Measurements from ENCODE around the gene TRIM3.

The TRIM3 gene

GRCh38 chr11:6442441-6442840, 31.3 kb downstream of the TRIM3 start:
- no peak overlapping the region for H3K4me3 ChIP-seq (ENCODE audit: low read depth, low read length)

GRCh38 chr11:6440906-6441358, 32.8 kb downstream of the TRIM3 start, which contains the start of gene HPX:
Gene HPX (minus strand): TSS chr11:6440987. CDS start chr11:6440963, 24 bp downstream.
- no peak within 1 kb of the TSS for H3K4me3 ChIP-seq (ENCODE audit: low read depth, low read length)

GRCh38 chr11:6438979-6439571, 34.7 kb downstream of the TRIM3 start:
- no peak overlapping the region for H3K4me3 ChIP-seq (ENCODE audit: low read depth, low read length)

- no peak overlapping the region for H3K4me3 ChIP-seq (ENCODE audit: low read depth, low read length)
Measured at GRCh38 chr11:6437993-6438392, 35.7 kb downstream of the TRIM3 start.

DNA sequence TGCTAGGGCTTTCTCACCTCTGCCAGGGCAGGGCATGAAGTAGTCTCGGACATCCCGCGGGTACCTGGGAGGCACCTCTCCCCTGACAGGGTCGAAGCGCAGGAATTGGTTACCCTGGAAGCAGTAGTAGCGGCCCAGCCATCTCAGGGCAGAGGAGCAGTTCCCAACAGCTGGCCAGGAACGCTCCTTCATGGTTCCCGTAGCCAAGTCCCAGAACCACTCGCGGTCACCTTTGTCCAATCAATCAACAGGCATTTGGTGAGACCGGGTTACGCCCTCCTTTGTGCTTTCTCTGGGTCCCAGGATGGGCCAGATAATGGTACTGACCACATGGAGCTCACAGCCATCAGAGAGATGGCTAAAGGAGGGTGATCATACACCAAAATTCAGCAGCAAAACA, 36.3 kb downstream of the TRIM3 start:
- no peak overlapping the region for H3K4me3 ChIP-seq (ENCODE audit: low read depth, low read length)

- H3K4me3 ChIP-seq (ENCODE audit: low read depth, low read length): no peak overlapping the region
Measured at GRCh38 chr11:6433998-6434660, 39.6 kb downstream of the TRIM3 start.

DNA sequence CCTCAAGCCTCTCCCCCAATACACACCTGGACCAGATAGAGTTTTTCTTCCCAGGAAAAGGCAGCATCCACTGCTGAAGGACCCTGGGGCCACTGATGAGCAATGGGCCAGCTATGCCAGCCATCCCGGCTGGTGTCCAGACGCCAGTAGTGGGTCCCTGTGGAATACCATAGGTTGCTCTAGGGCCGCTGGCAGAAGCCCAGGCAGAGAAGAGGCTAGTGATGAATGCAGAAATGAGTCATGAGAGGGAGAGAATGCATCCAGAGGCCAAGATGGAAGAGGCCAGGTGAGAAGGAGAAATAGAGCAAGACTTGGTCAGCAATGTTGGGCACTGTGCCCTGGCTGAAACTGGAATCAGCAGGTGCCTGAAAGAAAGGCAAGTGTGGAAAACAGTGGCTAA, 41.9 kb downstream of the TRIM3 start:
- no peak overlapping the region for H3K4me3 ChIP-seq (ENCODE audit: low read depth, low read length)

DNA sequence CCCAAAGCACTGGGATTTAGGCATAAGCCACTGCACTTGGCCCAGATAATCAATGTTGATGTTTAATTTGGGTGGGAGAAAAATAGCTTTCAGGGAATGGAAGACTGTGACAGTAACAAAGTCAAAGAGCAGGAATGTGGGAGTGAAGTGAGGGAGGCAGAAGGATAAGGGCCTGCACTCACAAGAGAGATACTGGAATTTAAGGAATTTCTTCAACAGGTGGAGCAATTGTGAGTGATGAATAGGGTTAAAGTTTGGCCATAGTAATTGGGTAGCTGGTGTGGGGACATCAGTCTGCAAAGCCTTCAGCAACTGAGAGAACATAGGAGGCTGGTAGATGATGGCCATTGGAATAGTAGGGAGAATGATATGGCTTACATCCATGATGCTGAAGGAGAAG, 46.2 kb downstream of the TRIM3 start:
- H3K4me3 ChIP-seq (ENCODE audit: low read depth, low read length): no peak overlapping the region

DNA sequence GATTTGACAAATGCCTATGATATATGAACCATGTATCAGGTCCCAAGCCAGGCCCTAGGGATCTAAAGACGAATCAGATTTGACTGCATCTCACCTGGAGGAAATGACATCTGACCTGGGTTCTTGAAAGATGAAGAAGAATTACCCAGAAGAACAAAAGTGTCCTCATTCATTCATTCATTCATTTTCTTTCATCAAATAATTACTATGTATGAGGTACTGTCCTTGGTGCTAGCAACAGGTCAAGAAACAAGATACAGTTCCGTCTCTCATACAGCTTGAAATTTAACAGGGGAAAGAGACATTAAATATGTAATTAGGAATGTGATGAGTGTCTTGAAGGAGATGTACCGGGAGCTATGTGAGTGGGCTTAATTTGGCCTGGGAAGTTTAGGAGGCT, 53.1 kb downstream of the TRIM3 start:
- no peak overlapping the region for H3K4me3 ChIP-seq (ENCODE audit: low read depth, low read length)

GRCh38 chr11:6419009-6419631, 54.6 kb downstream of the TRIM3 start, which contains the start of gene APBB1:
Gene APBB1 (minus strand): TSS chr11:6419094. CDS start chr11:6411347, 7,747 bp downstream.
- H3K4me3 ChIP-seq (ENCODE audit: low read depth, low read length): peak within 1 kb of the TSS; percentile 61

DNA sequence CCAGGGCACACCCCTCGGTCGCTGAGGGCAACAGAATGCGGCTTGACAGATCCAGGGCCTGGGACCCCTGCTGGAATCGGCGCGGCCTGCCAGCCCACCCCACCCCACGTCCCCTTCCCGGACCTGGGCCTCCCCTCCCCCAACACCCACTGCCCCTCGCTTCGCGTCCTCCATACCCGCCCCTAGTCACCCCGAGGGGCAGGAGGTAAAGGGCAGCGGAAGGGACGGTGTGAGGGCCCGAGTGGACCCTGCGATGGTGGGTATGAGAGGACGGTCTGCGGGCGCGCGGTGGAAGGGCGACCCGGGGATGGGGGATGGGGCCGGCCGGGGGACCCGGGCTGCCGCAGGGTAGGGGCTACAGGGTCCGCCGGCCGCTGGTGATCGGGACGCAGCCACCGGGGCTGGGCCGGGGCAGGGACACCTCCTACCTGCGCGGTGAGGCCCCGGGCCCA, 55.2 kb downstream of the TRIM3 start:
- peak overlapping the region; percentile 61 for H3K4me3 ChIP-seq (ENCODE audit: low read depth, low read length)

DNA sequence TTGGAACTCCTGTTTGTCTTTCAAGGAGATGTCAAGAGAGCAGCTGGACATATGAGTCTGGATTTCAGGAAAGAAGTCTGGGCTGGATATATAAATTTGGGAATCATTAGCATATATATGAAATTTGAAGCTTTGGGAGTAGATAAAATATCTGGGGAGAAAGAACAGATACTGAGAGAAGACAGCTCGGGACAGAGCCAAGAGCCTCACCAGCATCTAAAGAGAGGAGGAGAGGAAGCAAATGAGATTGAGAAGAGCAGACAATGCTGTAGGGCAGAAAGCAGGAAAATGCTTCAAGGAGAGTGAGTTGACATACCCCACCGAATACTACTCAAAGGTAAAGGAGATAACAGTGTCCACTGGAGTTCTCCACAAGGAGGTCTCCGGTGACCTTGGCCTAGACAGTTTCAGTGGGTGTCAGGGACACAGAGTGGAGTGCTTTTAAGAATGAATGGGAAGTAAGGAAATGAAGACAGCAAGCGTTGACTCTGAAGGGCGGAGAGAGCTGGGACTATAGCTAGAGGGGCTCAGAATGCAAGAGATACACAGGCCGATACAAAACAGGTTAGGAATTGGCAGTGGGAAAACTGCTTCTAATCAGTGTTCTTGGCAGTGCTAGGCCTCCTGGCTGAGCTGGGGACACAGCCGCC, 55.7 kb downstream of the TRIM3 start:
- H3K4me3 ChIP-seq (ENCODE audit: low read depth, low read length): peak overlapping the region; percentile 61

- no peak overlapping the region for H3K4me3 ChIP-seq (ENCODE audit: low read depth, low read length)
Measured at GRCh38 chr11:6415797-6416196, 57.9 kb downstream of the TRIM3 start.

DNA sequence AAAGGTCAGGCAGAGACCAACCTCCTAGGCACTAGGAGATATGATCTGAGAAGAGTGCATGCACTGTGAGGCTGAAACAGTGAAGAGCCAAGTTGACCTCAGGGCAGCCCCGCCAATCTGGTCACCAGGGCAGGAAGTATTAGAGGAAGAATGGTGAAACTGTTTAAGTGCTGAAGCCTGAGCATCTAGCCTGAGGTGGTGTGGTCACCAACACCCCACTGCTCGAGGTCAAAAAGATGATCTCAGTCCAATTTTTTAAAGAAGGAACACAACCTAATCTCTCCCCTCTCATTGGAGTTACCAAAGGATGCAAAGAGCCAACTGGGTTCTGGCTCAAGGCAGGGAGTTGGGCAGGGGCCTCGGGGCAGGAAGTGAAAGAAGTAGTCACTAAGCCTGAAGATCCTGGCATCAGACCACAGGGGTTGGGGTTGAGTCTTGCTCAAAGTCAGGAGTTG, 58.8 kb downstream of the TRIM3 start:
- H3K4me3 ChIP-seq (ENCODE audit: low read depth, low read length): no peak overlapping the region

- H3K4me3 ChIP-seq (ENCODE audit: low read depth, low read length): no peak overlapping the region
Measured at GRCh38 chr11:6413791-6414201, 59.9 kb downstream of the TRIM3 start.

DNA sequence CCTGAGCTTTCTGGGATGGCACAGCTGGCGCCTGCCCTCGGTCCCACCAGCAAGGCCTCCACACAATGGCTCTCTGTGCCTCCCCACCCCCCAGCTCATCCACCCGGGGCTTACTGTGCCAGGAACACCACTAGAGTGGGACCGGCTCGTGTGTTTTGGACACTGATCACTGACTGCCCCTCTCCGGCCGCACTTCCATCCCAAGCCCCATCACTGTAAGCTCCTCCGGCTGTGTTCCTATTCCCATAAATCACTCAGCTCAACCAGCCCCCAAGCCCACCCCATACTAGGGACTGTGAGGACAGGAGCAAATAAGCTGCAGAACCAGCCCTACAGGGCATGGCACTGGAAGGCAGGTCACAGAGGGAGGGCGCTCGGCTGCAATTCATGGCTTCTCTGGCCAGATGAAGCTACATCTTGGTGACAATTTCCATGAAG, 62.1 kb downstream of the TRIM3 start:
- no peak overlapping the region for H3K4me3 ChIP-seq (ENCODE audit: low read depth, low read length)

- H3K4me3 ChIP-seq (ENCODE audit: low read depth, low read length): no peak overlapping the region
Measured at GRCh38 chr11:6410695-6411430, 62.9 kb downstream of the TRIM3 start.

- no peak overlapping the region for H3K4me3 ChIP-seq (ENCODE audit: low read depth, low read length)
Measured at GRCh38 chr11:6406370-6406769, 67.4 kb downstream of the TRIM3 start.

DNA sequence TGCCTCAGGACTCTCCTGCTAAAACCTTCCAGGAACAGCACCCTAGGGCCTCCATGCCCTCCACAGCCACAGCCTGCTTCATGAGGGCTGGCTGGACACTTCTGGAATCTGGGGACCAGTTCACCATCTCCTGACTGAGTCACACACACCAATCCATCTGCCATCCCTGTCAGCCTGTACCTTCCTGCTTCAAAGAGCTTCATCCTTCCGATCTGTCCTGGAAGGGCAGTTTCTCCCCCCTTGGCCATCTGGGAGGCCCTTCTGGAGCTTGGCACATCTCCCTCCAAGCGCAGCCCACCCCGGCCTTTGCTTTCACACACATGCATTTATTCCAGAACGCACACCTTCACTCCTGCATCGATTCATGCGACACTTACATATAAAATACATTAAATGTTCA, 67.9 kb downstream of the TRIM3 start:
- no peak overlapping the region for H3K4me3 ChIP-seq (ENCODE audit: low read depth, low read length)

GRCh38 chr11:6405052-6405667, 68.6 kb downstream of the TRIM3 start:
- H3K4me3 ChIP-seq (ENCODE audit: low read depth, low read length): no peak overlapping the region

Measured in iPS-11a (cell line).